Common myeloid progenitor, CD34-positive (primary cell): ENCODE data around the gene NEUROD1.
A peak's percentile ranks its signal among the peaks of the same experiment; 100 is the strongest.
"Not testable (repeated sequence)": the region's sequence is repeated elsewhere in the genome, so short reads cannot be mapped to it uniquely, and the experiment has no call there.

Experiments used
- CTCF ChIA-PET: fragments of 350-600 bp; sonication (Branson Sonifier 250); formaldehyde crosslinking; loops from one replicate; lab custom pipeline; 2021; ENCODE audit warnings: antibody characterized with exemption; lab: Charles Lee
- POLR2A ChIA-PET: fragments of 350-600 bp; sonication (Branson Sonifier 250); formaldehyde crosslinking; loops from one replicate; lab custom pipeline; 2021; ENCODE audit warnings: antibody characterized with exemption; lab: Charles Lee
- DNase-seq, 3 donors: peaks; one replicate each; pipeline versions ENCODE4 v3.0.0 to v3.0.0-alpha.2; 2013
- H3K27ac ChIP-seq, 2 experiments: 1 replicate in 1 of 2; 2 replicates in 1 of 2; pipeline ENCODE4 v1.7.0; 2013; ENCODE audit warnings: inconsistent platforms in 2 of 2, low read length in 2 of 2, mild to moderate bottlenecking in 2 of 2, low read depth in 1 of 2, moderate library complexity in 1 of 2; ENCODE audit not compliant: severe bottlenecking in 2 of 2, insufficient read depth in 1 of 2, poor library complexity in 1 of 2
- H3K27me3 ChIP-seq, 5 experiments: replicated peaks in 2 of 5; 1 replicate in 3 of 5; 2 replicates in 2 of 5; pipeline versions ENCODE4 v1.6.1 to v1.7.0; 2013; ENCODE audit warnings: low read length in 4 of 5, mild to moderate bottlenecking in 2 of 5, moderate library complexity in 2 of 5, inconsistent platforms in 1 of 5; ENCODE audit not compliant: insufficient read depth in 5 of 5, control insufficient read depth in 4 of 5
- H3K36me3 ChIP-seq, 4 experiments: 1 replicate in 2 of 4; 2 replicates in 2 of 4; pipeline versions ENCODE4 v1.6.1 to v1.7.0; 2013; ENCODE audit warnings: low read length in 3 of 4, control low read depth in 1 of 4, mild to moderate bottlenecking in 1 of 4; ENCODE audit not compliant: control insufficient read depth in 4 of 4, insufficient read depth in 4 of 4
- H3K4me1 ChIP-seq, 4 experiments: 1 replicate in 3 of 4; 2 replicates in 1 of 4; pipeline versions ENCODE4 v1.6.1 to v1.7.1; 2013; ENCODE audit warnings: low read length in 3 of 4, mild to moderate bottlenecking in 3 of 4, control low read depth in 1 of 4, inconsistent platforms in 1 of 4, moderate library complexity in 1 of 4; ENCODE audit not compliant: control insufficient read depth in 4 of 4, insufficient read depth in 4 of 4; ENCODE audit errors: control extremely low read depth in 1 of 4
- H3K4me3 ChIP-seq, 7 experiments: 1 replicate in 4 of 7; 2 replicates in 3 of 7; pipeline versions ENCODE4 v1.5.1 to v1.7.0; 2013; ENCODE audit warnings: mild to moderate bottlenecking in 7 of 7, low read length in 6 of 7, moderate library complexity in 6 of 7, inconsistent platforms in 2 of 7, low read depth in 2 of 7, control low read depth in 1 of 7; ENCODE audit not compliant: insufficient read depth in 4 of 7, control insufficient read depth in 1 of 7; ENCODE audit errors: extremely low read depth in 1 of 7
- H3K9me3 ChIP-seq, 5 experiments: 1 replicate in 4 of 5; 2 replicates in 1 of 5; pipeline versions ENCODE4 v1.6.1 to v1.7.1; 2013; ENCODE audit warnings: low read length in 4 of 5, mild to moderate bottlenecking in 2 of 5, inconsistent platforms in 1 of 5, low read depth in 1 of 5, moderate library complexity in 1 of 5; ENCODE audit not compliant: control insufficient read depth in 4 of 5, insufficient read depth in 2 of 5; ENCODE audit errors: control extremely low read depth in 1 of 5
- WGBS: methylation state at CpG from one replicate; pipeline ENCODE4 v1.1.5; 2013; ENCODE audit not compliant: insufficient coverage; 5-methylcytosine and 5-hydroxymethylcytosine counted together

Gene NEUROD1

GRCh38 chr2:181702519-181702918 is 22.2 kb upstream of the NEUROD1 start:
- CTCF ChIA-PET, H3K36me3 ChIP-seq, H3K27ac ChIP-seq, H3K4me3 ChIP-seq, DNase-seq, H3K4me1 ChIP-seq, H3K9me3 ChIP-seq, POLR2A ChIA-PET, H3K27me3 ChIP-seq: not testable (repeated sequence)
- WGBS: 100% methylated on average over 1 of the region's 3 CpGs

- peaks cover 0 to 9% (median 6%) of the 10 kb centered on the region in 4 experiments for H3K4me1 ChIP-seq
- H3K4me3 ChIP-seq: no peak overlapping the region
- peaks cover 0 to 4% (median 0%) of the 10 kb centered on the region in 5 experiments for H3K9me3 ChIP-seq
- H3K27ac ChIP-seq: no peak overlapping the region
- ChIA-PET POLR2A (no interaction called here), CTCF (interaction anchor here (1.8 kb wide), 1 partner anchor 17 kb away, joined by 8 read pairs; no protein-coding TSS in a partner anchor)
- H3K36me3 ChIP-seq: no peaks in the 10 kb centered on the region
- no peak for DNase-seq
- H3K27me3 ChIP-seq: no peaks in the 10 kb centered on the region
- 89% methylated on average over 1 of the region's 1 CpG for WGBS
Measured at GRCh38 chr2:181698223-181698622, 17.9 kb upstream of the NEUROD1 start.

- H3K4me3 ChIP-seq: no peak overlapping the region
- WGBS: 100% methylated on average over 1 of the region's 1 CpG
- no peak overlapping the region for H3K27ac ChIP-seq
- POLR2A ChIA-PET: no interaction called here
- CTCF ChIA-PET: interaction anchor here (1.8 kb wide), 1 partner anchor 17 kb away, joined by 8 read pairs; no protein-coding TSS in a partner anchor
- H3K9me3 ChIP-seq: peaks cover 0 to 2% (median 0%) of the 10 kb centered on the region in 5 experiments
- DNase-seq: peak in 2 of 3 donors; percentile 49 to 59
- peaks cover 0 to 9% (median 6%) of the 10 kb centered on the region in 4 experiments for H3K4me1 ChIP-seq
- no peaks in the 10 kb centered on the region for H3K36me3 ChIP-seq
- no peaks in the 10 kb centered on the region for H3K27me3 ChIP-seq
Measured at GRCh38 chr2:181697571-181697970, 17.3 kb upstream of the NEUROD1 start.

GRCh38 chr2:181697126-181697525 is 16.8 kb upstream of the NEUROD1 start:
- ChIA-PET POLR2A (no interaction called here), CTCF (interaction anchor here (1.8 kb wide), 1 partner anchor 18 kb away, joined by 8 read pairs; no protein-coding TSS in a partner anchor)
- Histone ChIP-seq H3K27ac (no peak overlapping the region), H3K27me3 (no peaks in the 10 kb centered on the region), H3K9me3 (no peaks in the 10 kb centered on the region), H3K4me3 (no peak overlapping the region), H3K4me1 (peaks cover 0 to 9% (median 6%) of the 10 kb centered on the region in 4 experiments), H3K36me3 (no peaks in the 10 kb centered on the region)
- peak in 1 of 3 donors; percentile 2 for DNase-seq
- 92% methylated on average over 5 of the region's 6 CpGs for WGBS

GRCh38 chr2:181694271-181694670 is 14.0 kb upstream of the NEUROD1 start:
- 97% methylated on average over 17 of the region's 17 CpGs for WGBS
- no peak for DNase-seq
- Histone ChIP-seq H3K4me1 (peaks cover 0 to 9% (median 6%) of the 10 kb centered on the region in 4 experiments), H3K27me3 (peaks cover 0 to 5% (median 4%) of the 10 kb centered on the region in 5 experiments), H3K9me3 (no peaks in the 10 kb centered on the region), H3K27ac (no peak overlapping the region), H3K36me3 (no peaks in the 10 kb centered on the region), H3K4me3 (no peak overlapping the region)
- CTCF ChIA-PET: interaction anchor here (0.5 to 0.9 kb wide), 2 partner anchors 109 to 355 kb away, joined by 3 read pairs; no protein-coding TSS in a partner anchor
- POLR2A ChIA-PET: no interaction called here

- CTCF ChIA-PET: no interaction called here
- Histone ChIP-seq H3K36me3 (no peaks in the 10 kb centered on the region), H3K27ac (no peak overlapping the region), H3K4me3 (no peak overlapping the region), H3K27me3 (peaks cover 7 to 34% (median 20%) of the 10 kb centered on the region in 5 experiments), H3K4me1 (no peaks in the 10 kb centered on the region), H3K9me3 (no peaks in the 10 kb centered on the region)
- POLR2A ChIA-PET: no interaction called here
- no peak for DNase-seq
- WGBS: no CpG with 5 or more reads among the region's 2 CpGs
Measured at GRCh38 chr2:181690860-181691259, 10.5 kb upstream of the NEUROD1 start.

GRCh38 chr2:181686576-181687185 is 6.4 kb upstream of the NEUROD1 start:
- WGBS: 40% methylated on average over 1 of the region's 6 CpGs
- Histone ChIP-seq H3K9me3 (peaks cover 0 to under 1% (median 0%) of the 10 kb centered on the region in 5 experiments), H3K4me1 (peaks cover 0 to 21% (median 16%) of the 10 kb centered on the region in 4 experiments), H3K36me3 (no peaks in the 10 kb centered on the region), H3K27me3 (peaks cover 22 to 75% (median 49%) of the 10 kb centered on the region in 5 experiments), H3K27ac (no peak overlapping the region), H3K4me3 (no peak overlapping the region)
- peak in 1 of 3 donors; percentile 3 for DNase-seq
- ChIA-PET POLR2A (no interaction called here), CTCF (interaction anchor here (1.4 kb wide), 1 partner anchor 29 kb away, joined by 3 read pairs; no protein-coding TSS in a partner anchor)
